ENCODE data around the gene SLC51A.

GRCh38 chr3:196232882-196233251 is 16.5 kb downstream of the SLC51A start:
- no peak for TF ChIP-seq CTCF (conservative IDR thresholded peaks at IDR 0.05 in 1 of 2, IDR thresholded peaks at IDR 0.05 in 1 of 2; ENCODE audit: low read depth in 1 of 2, low read length in 2 of 2)
- TF ChIP-seq EZH2 (IDR thresholded peaks at IDR 0.05; ENCODE audit: low read length, missing control alignments): no peak
